Kidney (tissue), 14 donors: ENCODE data around the gene MAN1A1. TPM values are rescaled to one million over a fixed set of nuclear protein-coding genes. Genes with fewer than 3 reads are reported as not detected.

Experiments
- DNase-seq, 5 donors: peaks; one replicate each; pipeline ENCODE4 v3.0.0-alpha.2; 2013 to 2020
- FAIRE-seq: peaks from 2 replicates; lab custom pipeline; 2012; peaks lifted over from hg19 to GRCh38; lab: Jason Lieb, UNC
- H3K27ac ChIP-seq, 2 donors: one replicate each; pipeline ENCODE4 v1.7.0; 2013; ENCODE audit warnings: low read depth in 2 of 2, low read length in 2 of 2, inconsistent platforms in 1 of 2
- H3K27me3 ChIP-seq: one replicate; pipeline ENCODE4 v1.7.1; 2013; ENCODE audit warnings: low read length, inconsistent platforms; ENCODE audit not compliant: control insufficient read depth, insufficient read depth
- H3K36me3 ChIP-seq, 3 donors: one replicate each; pipeline versions ENCODE4 v1.7.0 to v1.7.1; 2013; ENCODE audit warnings: low read length in 3 of 3, control low read depth in 1 of 3, inconsistent platforms in 1 of 3; ENCODE audit not compliant: insufficient read depth in 3 of 3, control insufficient read depth in 2 of 3
- H3K4me1 ChIP-seq, 3 donors: one replicate each; pipeline versions ENCODE4 v1.7.0 to v1.7.1; 2013; ENCODE audit warnings: low read length in 3 of 3, inconsistent platforms in 1 of 3, low read depth in 1 of 3; ENCODE audit not compliant: control insufficient read depth in 2 of 3, insufficient read depth in 2 of 3
- H3K4me3 ChIP-seq, 3 donors: one replicate each; pipeline versions ENCODE4 v1.7.0 to v1.8.1; 2013; ENCODE audit warnings: low read length in 3 of 3, control low read depth in 1 of 3, inconsistent platforms in 1 of 3
- H3K9ac ChIP-seq, 3 donors: one replicate each; pipeline versions ENCODE4 v1.7.0 to v1.7.1; 2013; ENCODE audit warnings: low read length in 3 of 3, control low read depth in 1 of 3, inconsistent platforms in 1 of 3
- H3K9me3 ChIP-seq, 3 donors: one replicate each; pipeline versions ENCODE4 v1.7.0 to v1.7.1; 2013; ENCODE audit warnings: low read length in 3 of 3, control low read depth in 1 of 3, inconsistent platforms in 1 of 3; ENCODE audit not compliant: control insufficient read depth in 2 of 3, insufficient read depth in 1 of 3
- intact Hi-C: fragments of 100-400 bp; cut with DNase I; formaldehyde crosslinking; loops from one replicate; pipeline ENCODE4 v1.11.1; 2022
- polyA plus RNA-seq: library from polyadenylated mRNA; stranded (reverse); fragments of 350-450 nt; fragmentation: Illumina TruSeq; extraction: RNeasy Lipid Tissue Mini Kit (QIAGEN cat#74804); gene quantifications from one replicate; pipeline ENCODE4 v1.2.3, GENCODE V29; 2014; ENCODE audit warnings: low read depth, low replicate concordance; ENCODE audit not compliant: insufficient read depth
- total RNA-seq: library from RNA; stranded (reverse); fragmentation: NEBNext Ultra II Directional; extraction: Animal tissue kit (Norgen Biotek cat#: 25700); gene quantifications from one replicate; pipeline ENCODE4 v1.2.1, GENCODE V29; 2021
- TF ChIP-seq, protein P1 (sequence below): IDR thresholded peaks from 3 replicates; pipeline ENCODE4 v1.5.1; 2012; ENCODE audit warnings: mild to moderate bottlenecking, moderate library complexity, borderline replicate concordance; ENCODE audit not compliant: insufficient read depth; ENCODE audit errors: extremely low read depth
- donor health status: control.
- donor health status: control.
- donor health status: control.
- donor health status: control.
- donor health status: control.
- donor health status: DM: yes; HTN: yes; CAD: no.
- donor health status: Normal renal cell carcinoma (clear cell type).

MAN1A1 gene
- total and polyA plus RNA-seq, 2 donors from 2014 or later, result 30.4 to 68.5 TPM

DNA sequence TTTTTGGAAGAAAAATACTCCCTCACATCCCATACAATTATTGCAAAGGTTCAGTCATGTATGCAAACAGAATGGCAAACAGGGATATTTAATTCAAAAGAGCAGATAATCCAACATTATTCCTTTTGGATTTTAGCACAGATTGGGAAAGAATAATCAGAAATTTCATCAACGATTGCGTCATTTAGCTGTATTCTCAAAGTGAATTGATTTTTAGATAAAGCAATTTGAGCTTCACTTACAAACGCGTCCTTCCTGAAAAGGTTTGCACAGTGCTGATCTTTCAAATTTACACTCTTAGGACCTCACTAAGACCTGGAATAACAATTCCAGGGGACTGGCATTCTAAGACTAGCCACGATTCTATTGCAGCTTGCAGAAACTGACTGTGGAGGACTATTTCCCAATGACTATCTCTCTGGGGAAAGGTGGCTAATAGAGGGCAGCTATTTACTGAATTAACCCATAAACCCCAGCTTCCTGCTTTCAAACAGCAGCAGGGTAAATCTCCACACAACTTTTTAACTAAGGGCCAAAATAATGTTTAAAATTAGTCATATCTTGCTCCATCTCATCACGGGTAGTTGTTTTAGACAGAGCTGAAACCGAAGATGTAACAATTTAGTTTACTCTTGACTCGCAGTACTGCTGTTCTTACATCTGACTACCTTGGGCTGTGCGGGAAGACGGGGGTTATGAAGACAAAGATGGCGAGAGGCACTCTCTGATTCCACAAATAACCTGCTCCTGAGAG, 139.9 kb downstream of the MAN1A1 start:
- no peaks in the 10 kb centered on the region for H3K36me3 ChIP-seq
- DNase-seq (no peak), FAIRE-seq (no peak)
- H3K4me3 ChIP-seq, result no peak overlapping the region
- TF ChIP-seq, protein P1, sequence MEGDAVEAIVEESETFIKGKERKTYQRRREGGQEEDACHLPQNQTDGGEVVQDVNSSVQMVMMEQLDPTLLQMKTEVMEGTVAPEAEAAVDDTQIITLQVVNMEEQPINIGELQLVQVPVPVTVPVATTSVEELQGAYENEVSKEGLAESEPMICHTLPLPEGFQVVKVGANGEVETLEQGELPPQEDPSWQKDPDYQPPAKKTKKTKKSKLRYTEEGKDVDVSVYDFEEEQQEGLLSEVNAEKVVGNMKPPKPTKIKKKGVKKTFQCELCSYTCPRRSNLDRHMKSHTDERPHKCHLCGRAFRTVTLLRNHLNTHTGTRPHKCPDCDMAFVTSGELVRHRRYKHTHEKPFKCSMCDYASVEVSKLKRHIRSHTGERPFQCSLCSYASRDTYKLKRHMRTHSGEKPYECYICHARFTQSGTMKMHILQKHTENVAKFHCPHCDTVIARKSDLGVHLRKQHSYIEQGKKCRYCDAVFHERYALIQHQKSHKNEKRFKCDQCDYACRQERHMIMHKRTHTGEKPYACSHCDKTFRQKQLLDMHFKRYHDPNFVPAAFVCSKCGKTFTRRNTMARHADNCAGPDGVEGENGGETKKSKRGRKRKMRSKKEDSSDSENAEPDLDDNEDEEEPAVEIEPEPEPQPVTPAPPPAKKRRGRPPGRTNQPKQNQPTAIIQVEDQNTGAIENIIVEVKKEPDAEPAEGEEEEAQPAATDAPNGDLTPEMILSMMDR, result no peak
- no peak overlapping the region for H3K9ac ChIP-seq
- H3K27ac ChIP-seq, result no peak overlapping the region
- H3K4me1 ChIP-seq, result peaks cover 0 to 4% (median 0%) of the 10 kb centered on the region in 3 donors
- H3K9me3 ChIP-seq, result no peaks in the 10 kb centered on the region
- no peaks in the 10 kb centered on the region for H3K27me3 ChIP-seq
- intact Hi-C loops, result no loop called here

DNA sequence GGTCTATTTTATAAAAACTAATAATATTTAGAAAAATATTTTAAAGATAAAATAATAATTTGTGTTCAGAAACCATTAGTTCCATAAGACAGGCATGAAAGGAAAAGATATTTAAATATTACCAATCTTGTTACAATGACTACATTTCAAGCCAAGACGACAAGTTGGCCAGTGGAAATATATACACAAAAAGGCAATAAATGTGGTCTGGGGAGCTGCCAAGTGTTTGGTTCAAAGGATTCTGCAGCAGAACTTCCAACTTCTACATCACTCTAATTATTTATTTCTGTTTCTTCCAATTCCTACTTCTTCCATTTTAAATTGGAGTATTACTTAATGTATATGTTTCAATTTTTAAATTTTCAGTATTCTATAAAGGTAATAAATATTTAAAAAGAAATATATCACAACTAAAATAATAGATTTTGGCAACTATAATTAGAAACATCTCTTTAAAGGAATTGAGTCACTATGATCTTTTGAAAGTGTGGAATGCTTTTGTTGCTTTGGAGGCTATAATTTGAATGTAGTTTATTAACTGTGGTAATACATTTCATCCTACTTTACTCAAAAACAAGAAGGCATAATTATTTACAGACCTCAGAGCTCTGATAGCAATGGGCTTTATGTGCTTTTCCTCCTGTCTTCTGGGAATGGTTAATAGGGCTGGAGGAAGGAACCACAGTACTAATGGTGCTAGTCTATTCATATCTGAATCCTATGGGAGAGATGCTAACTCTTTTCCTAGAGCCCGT, 141.4 kb downstream of the MAN1A1 start:
- DNase-seq (peak in 2 of 5 donors; percentile 16 to 59), FAIRE-seq (peak; percentile 3)
- peaks cover 0 to 4% (median 0%) of the 10 kb centered on the region in 3 donors for H3K4me1 ChIP-seq

DNA sequence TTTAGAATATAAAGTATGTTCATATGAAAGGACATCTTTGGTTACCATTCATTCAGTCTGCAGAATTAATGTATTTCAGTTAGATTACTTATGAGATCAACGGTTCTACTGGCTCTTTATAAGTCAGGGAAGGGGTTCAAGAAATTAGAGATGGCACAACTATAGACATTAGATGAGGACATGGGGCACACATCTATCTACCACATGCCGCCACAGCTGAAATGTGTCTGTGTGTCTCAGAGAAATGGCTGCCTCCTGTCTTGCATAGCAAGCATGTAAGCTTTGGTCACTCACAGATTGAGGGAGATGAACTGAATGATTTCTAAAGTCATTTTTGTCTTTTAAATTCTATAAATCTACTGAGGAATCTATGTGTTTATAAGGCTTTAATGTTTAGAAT, 142.2 kb downstream of the MAN1A1 start:
- peaks cover 0 to 12% (median 4%) of the 10 kb centered on the region in 3 donors for H3K36me3 ChIP-seq
- no peaks in the 10 kb centered on the region for H3K27me3 ChIP-seq
- DNase-seq (no peak), FAIRE-seq (no peak)
- H3K4me3 ChIP-seq, result no peak overlapping the region
- peaks cover 0 to 4% (median 0%) of the 10 kb centered on the region in 3 donors for H3K4me1 ChIP-seq
- intact Hi-C loops, result no loop called here
- H3K9me3 ChIP-seq, result no peaks in the 10 kb centered on the region
- no peak overlapping the region for H3K9ac ChIP-seq
- H3K27ac ChIP-seq, result no peak overlapping the region
- TF ChIP-seq, protein P1, result no peak

More for the DNA sequence above, 141.4 kb downstream of the MAN1A1 start:
- no peak overlapping the region for H3K27ac ChIP-seq
- no peak overlapping the region for H3K9ac ChIP-seq
- no peak overlapping the region for H3K4me3 ChIP-seq
- no peaks in the 10 kb centered on the region for H3K27me3 ChIP-seq
- H3K36me3 ChIP-seq, result peaks cover 0 to 9% (median 4%) of the 10 kb centered on the region in 3 donors
- no peaks in the 10 kb centered on the region for H3K9me3 ChIP-seq
- TF ChIP-seq, protein P1, result no peak
- intact Hi-C loops, result no loop called here
